Measurements from ENCODE around the gene ADH6.

DNA sequence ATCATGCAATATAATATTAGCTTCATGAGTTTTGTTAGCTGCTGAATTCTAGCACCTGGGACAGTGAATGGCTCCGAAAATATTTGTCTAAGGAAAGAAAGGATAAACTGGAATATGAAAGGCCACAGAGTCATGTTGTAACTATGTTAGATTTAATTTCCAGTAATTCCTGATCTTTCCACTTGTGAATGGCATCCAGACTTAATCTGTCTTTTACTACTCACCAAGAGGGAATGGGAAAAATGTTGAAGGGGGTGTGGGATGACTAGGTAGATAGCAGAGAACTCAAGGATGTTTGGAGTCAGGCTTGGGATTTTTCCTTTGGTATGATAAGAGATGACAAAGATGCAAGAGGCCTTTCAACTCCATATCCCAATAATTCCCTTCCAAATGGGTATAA lies 9.4 kb downstream of the ADH6 start:
- TF ChIP-seq POLR2A (IDR thresholded peaks at IDR 0.05) (no peak), CTCF (IDR thresholded peaks at IDR 0.05) (no peak)
